GM12878 (cell line): ENCODE data around the gene SEC24A. TPM values are rescaled to one million over a fixed set of nuclear protein-coding genes. Genes with fewer than 3 reads are reported as not detected.

ENCODE experiments used
- ATAC-seq: fragments of 200-7000 bp; cut with Tn5 transposase; 3 replicates; pipeline ENCODE4 v1.9.1; 2020; ENCODE audit warnings: mild to moderate bottlenecking, moderate library complexity
- BruUV-seq: library from RNA; stranded (reverse); fragments of 400-500 nt; replicated peaks from 2 replicates; lab custom pipeline; 2021; lab: Mats Ljungman, UMichigan
- CTCF ChIA-PET: fragments of 300-600 bp; sonication (Branson Sonifier 250); formaldehyde crosslinking; extraction: SDS; loops from one replicate; lab custom pipeline; 2021; ENCODE audit warnings: inconsistent platforms; lab: Yijun Ruan, JAX
- POLR2A ChIA-PET: fragments of 350-600 bp; formaldehyde crosslinking; extraction: SDS; loops from one replicate; lab custom pipeline; 2021; ENCODE audit warnings: inconsistent platforms; lab: Charles Lee
- RAD21 ChIA-PET: fragments of 300-600 bp; sonication (Branson Sonifier 250); formaldehyde crosslinking; loops from one replicate; lab custom pipeline; 2023; ENCODE audit warnings: antibody characterized with exemption; ENCODE audit not compliant: unreplicated experiment; lab: Charles Lee
- SMC1A ChIA-PET: fragments of 300-600 bp; sonication (Branson Sonifier 250); formaldehyde crosslinking; loops from one replicate; lab custom pipeline; 2023; ENCODE audit not compliant: unreplicated experiment, uncharacterized antibody; lab: Charles Lee
- DNase-seq: peaks from one replicate; pipeline ENCODE4 v3.0.0-alpha.2; 2011; ENCODE audit warnings: low read depth, low spot score
- FAIRE-seq: peaks from 3 replicates; lab custom pipeline; 2011; peaks lifted over from hg19 to GRCh38; lab: Jason Lieb, UNC
- H2AFZ ChIP-seq: 2 replicates; pipeline ENCODE4 v1.6.0; 2011; ENCODE audit warnings: low read depth, low read length, control low read depth; ENCODE audit not compliant: control insufficient read depth
- H3K27ac ChIP-seq: 2 replicates; pipeline ENCODE4 v1.5.1; 2011; ENCODE audit warnings: control low read depth; ENCODE audit not compliant: control insufficient read depth, insufficient read depth
- H3K27me3 ChIP-seq, 2 experiments: replicated peaks in 1 of 2; 2 replicates each; pipeline versions ENCODE4 v1.6.0 to v1.6.1; 2011; ENCODE audit warnings: low read length in 1 of 2; ENCODE audit not compliant: control insufficient read depth in 2 of 2, insufficient read depth in 2 of 2
- H3K36me3 ChIP-seq, 2 experiments: 2 replicates each; pipeline ENCODE4 v1.5.1; 2011; ENCODE audit warnings: low read length in 1 of 2; ENCODE audit not compliant: control insufficient read depth in 2 of 2, insufficient read depth in 2 of 2
- H3K4me1 ChIP-seq: 2 replicates; pipeline ENCODE4 v1.6.1; 2011; ENCODE audit warnings: mild to moderate bottlenecking, low read length, moderate library complexity, mixed read lengths; ENCODE audit not compliant: control insufficient read depth, insufficient read depth
- H3K4me2 ChIP-seq: 2 replicates; pipeline ENCODE4 v1.6.0; 2011; ENCODE audit warnings: control low read depth; ENCODE audit not compliant: control insufficient read depth, insufficient read depth
- H3K4me3 ChIP-seq: fragments of 200-600 bp; sonication (generic); 2 replicates; pipeline ENCODE4 v1.5.1; 2016
- H3K79me2 ChIP-seq: 2 replicates; pipeline ENCODE4 v1.6.0; 2011; ENCODE audit warnings: low read length; ENCODE audit not compliant: control insufficient read depth, insufficient read depth
- H3K9ac ChIP-seq: 2 replicates; pipeline ENCODE4 v1.8.0; 2011; ENCODE audit warnings: low read length, control low read depth, mixed read lengths; ENCODE audit not compliant: control insufficient read depth, insufficient read depth
- H3K9me3 ChIP-seq: replicated peaks from 3 replicates; pipeline ENCODE4 v1.5.1; 2011; ENCODE audit warnings: mild to moderate bottlenecking, low read length; ENCODE audit not compliant: control insufficient read depth, insufficient read depth
- H4K20me1 ChIP-seq: 2 replicates; pipeline ENCODE4 v1.6.0; 2011; ENCODE audit not compliant: control insufficient read depth, insufficient read depth
- BHLHE40 ChIP-seq, 2 experiments: fragments of 450-650 bp in 1 of 2; IDR thresholded peaks; 2 replicates each; pipeline ENCODE4 v1.6.1; 2011 to 2017; ENCODE audit warnings: low read depth in 2 of 2, borderline replicate concordance in 1 of 2, improper control_type of control experiment in 1 of 2, low read length in 1 of 2, mild to moderate bottlenecking in 1 of 2
- EED ChIP-seq: sonication (generic); IDR thresholded peaks from 2 replicates; pipeline ENCODE4 v1.6.1; 2016; ENCODE audit warnings: antibody characterized with exemption, low read depth
- EZH2 ChIP-seq: IDR thresholded peaks from 2 replicates; pipeline ENCODE4 v1.6.1; 2012; ENCODE audit warnings: low read depth, mild to moderate bottlenecking, control low read depth, inconsistent platforms, low read length, borderline replicate concordance; ENCODE audit not compliant: control insufficient read depth
- HDGF ChIP-seq: fragments of 450-650 bp; IDR thresholded peaks from 2 replicates; pipeline ENCODE4 v1.6.1; 2016; ENCODE audit warnings: antibody characterized with exemption
- IKZF2 ChIP-seq, 2 experiments: fragments of 450-650 bp; IDR thresholded peaks; 2 replicates each; pipeline ENCODE4 v1.6.1; 2017; ENCODE audit warnings: mild to moderate bottlenecking in 2 of 2, moderate library complexity in 2 of 2
- NBN ChIP-seq: fragments of 450-650 bp; IDR thresholded peaks from 2 replicates; pipeline ENCODE4 v1.6.1; 2016
- NFIC ChIP-seq: IDR thresholded peaks from 2 replicates; pipeline ENCODE4 v1.6.1; 2012; ENCODE audit warnings: low read depth, mild to moderate bottlenecking, inconsistent platforms, low read length, moderate library complexity
- RAD21 ChIP-seq: IDR thresholded peaks from 2 replicates; pipeline ENCODE4 v1.6.1; 2011; ENCODE audit warnings: mild to moderate bottlenecking, low read depth, low read length, moderate library complexity; ENCODE audit not compliant: insufficient read depth
- ZNF384 ChIP-seq: IDR thresholded peaks from 2 replicates; pipeline ENCODE4 v1.6.1; 2012; ENCODE audit warnings: low read depth, mild to moderate bottlenecking, low read length, improper control_type of control experiment, borderline replicate concordance
- WGBS: methylation state at CpG from one replicate; pipeline ENCODE4 v1.1.6; 2016; ENCODE audit warnings: low lambda C conversion rate; ENCODE audit not compliant: insufficient replicate concordance, insufficient coverage; ENCODE audit errors: missing lambda C conversion rate; 5-methylcytosine and 5-hydroxymethylcytosine counted together
- in situ Hi-C: fragments of 300-500 bp; cut with MboI; formaldehyde crosslinking; loops from 9 replicates; pipeline ENCODE4 v1.14.3; 2018; ENCODE audit warnings: mixed read lengths
- intact Hi-C: fragments of 100-400 bp; cut with micrococcal nuclease; formaldehyde crosslinking; loops from one replicate; pipeline ENCODE4 v1.14.2; 2022; ENCODE audit not compliant: unreplicated experiment
- polyA plus RNA-seq, 11 experiments: library from polyadenylated mRNA; depleted of rRNA in 4 of 11; unstranded in 6 of 11; stranded (reverse) in 5 of 11; fragments of >200 nt; fragmentation: Nextera tagmentation in 4 of 11; fragmentation: Illumina TruSeq in 1 of 11; extraction: Ambion mirVana in 4 of 11; extraction: Trizol in 1 of 11; gene quantifications; 1 replicate in 1 of 11; 2 replicates in 10 of 11; pipeline versions ENCODE4 v1.2.1 to v1.2.3, GENCODE V29; 2011 to 2016; ENCODE audit warnings: inconsistent platforms in 2 of 11, missing spikeins in 2 of 11, low read depth in 1 of 11
- total RNA-seq, 4 experiments: library from RNA; depleted of rRNA in 3 of 4; stranded (reverse); fragments of >200 nt in 3 of 4; fragmentation: Illumina TruSeq in 1 of 4; extraction: Trizol in 1 of 4; gene quantifications; 2 replicates each; pipeline versions ENCODE4 v1.2.1 to v1.2.3, GENCODE V29; 2013 to 2021
- TF ChIP-seq, protein P1 (sequence below): fragments of 150-350 bp; IDR thresholded peaks from 2 replicates; pipeline ENCODE4 v1.6.1; 2016; ENCODE audit warnings: low read depth, low read length
- TF ChIP-seq, protein P2 (sequence below), 3 experiments: IDR thresholded peaks in 2 of 3; conservative IDR thresholded peaks in 1 of 3; 2 replicates each; pipeline ENCODE4 v1.5.1; 2011; ENCODE audit warnings: low read depth in 3 of 3, low read length in 3 of 3, mild to moderate bottlenecking in 3 of 3, control low read depth in 2 of 3, moderate library complexity in 2 of 3, inconsistent platforms in 1 of 3, mixed read lengths in 1 of 3; ENCODE audit not compliant: control insufficient read depth in 2 of 3, insufficient read depth in 1 of 3; ENCODE audit errors: extremely low read depth in 1 of 3
- TF ChIP-seq, protein P3 (sequence below): fragments of 450-650 bp; IDR thresholded peaks from 2 replicates; pipeline ENCODE4 v1.6.1; 2016; ENCODE audit warnings: mild to moderate bottlenecking

SEC24A gene
- total and polyA plus RNA-seq, 10 of the 15 experiments (the other 5 are each of a cell fraction or from before 2014, with no cell fraction given), result 7.1 to 52.2 (median 22.8) TPM

DNA sequence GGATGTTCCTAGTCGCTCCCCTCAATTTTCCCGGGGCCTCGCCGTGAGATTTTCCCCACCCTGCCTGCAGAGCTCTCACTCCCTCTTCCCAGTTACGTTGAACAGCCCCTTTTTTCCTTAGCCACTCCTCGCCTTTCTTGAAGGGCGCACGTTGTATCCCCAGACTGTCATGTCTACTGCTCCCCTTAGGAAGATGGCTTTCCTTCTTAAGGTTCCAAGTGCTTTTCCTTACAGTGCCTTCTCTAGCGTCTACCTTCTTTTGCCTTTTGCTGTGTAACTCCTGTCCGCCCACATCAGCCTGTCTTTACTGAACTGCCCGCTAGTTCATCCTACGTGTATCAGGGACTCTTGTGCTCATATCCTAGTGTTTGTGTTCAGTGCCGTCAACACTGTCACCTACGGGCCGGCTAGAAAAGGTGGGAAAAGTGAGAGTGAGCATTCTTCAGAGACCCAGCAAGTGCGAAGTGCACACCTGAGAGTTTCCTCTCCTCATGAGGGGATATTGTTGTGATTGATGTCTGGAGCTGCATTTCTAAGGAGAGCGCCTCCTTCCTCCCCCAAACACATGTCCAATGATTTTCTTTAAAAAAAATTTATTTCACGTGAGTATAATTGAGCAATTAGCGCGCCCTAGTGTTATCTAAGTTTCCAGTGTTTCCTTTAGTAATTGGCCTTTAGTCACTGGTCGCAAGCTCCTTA is 90.5 kb downstream of the SEC24A start:
- BruUV-seq, result TSS peak; percentile 59
- ATAC-seq (peak; percentile 66), DNase-seq (no peak), FAIRE-seq (no peak)
- peak overlapping the region; percentile 86 for H3K9ac ChIP-seq
- no peaks in the 10 kb centered on the region for H3K27me3 ChIP-seq
- peak overlapping the region; percentile 92 for H3K4me2 ChIP-seq
- H3K79me2 ChIP-seq, result peaks cover 29% of the 10 kb centered on the region
- RAD21 ChIA-PET, result interaction anchor here (0.6 to 2.7 kb wide), 20 partner anchors 12 to 437 kb away, joined by 3 to 24 read pairs (median 4); partner anchors contain the start of genes C5orf24, DDX46, PCBD2 and TXNDC15
- peak overlapping the region; percentile 71 for H3K27ac ChIP-seq
- in situ Hi-C loops, result loop anchor here (5.0 to 25.0 kb wide), 2 partner anchors 163 to 448 kb away; no protein-coding TSS in a partner anchor
- CTCF ChIA-PET, result interaction anchor here (0.6 to 5.3 kb wide), 25 partner anchors 10 to 695 kb away, joined by 3 to 71 read pairs (median 4); partner anchors contain the start of genes C5orf24, DDX46, PCBD2 and TXNDC15
- intact Hi-C loops, result loop anchor here (1.0 to 10.0 kb wide), 4 partner anchors 19 to 514 kb away; partner anchors contain the start of genes DDX46 and PPP2CA
- H3K9me3 ChIP-seq, result no peaks in the 10 kb centered on the region
- POLR2A ChIA-PET, result interaction anchor here (0.6 to 3.6 kb wide), 10 partner anchors 19 to 513 kb away, joined by 3 to 23 read pairs (median 4); partner anchors contain the start of genes DDX46, PCBD2, PPP2CA and SEC24A
- H4K20me1 ChIP-seq, result no peaks in the 10 kb centered on the region
- no peaks in the 10 kb centered on the region for H3K4me1 ChIP-seq
- WGBS, result under 1% methylated on average over 21 of the region's 21 CpGs
- H2AFZ ChIP-seq, result peak overlapping the region; percentile 100
- H3K36me3 ChIP-seq, result no peaks in the 10 kb centered on the region; a peak in 1 of 4 replicates
- SMC1A ChIA-PET, result interaction anchor here (0.5 to 3.9 kb wide), 15 partner anchors 13 to 166 kb away, joined by 3 to 28 read pairs (median 4); partner anchors contain the start of genes DDX46, PCBD2 and TXNDC15
- peak overlapping the region; percentile 90 for H3K4me3 ChIP-seq
- TF ChIP-seq ZNF384 (peak; percentile 38; the same call in 1 of the 2 replicates), NFIC (no peak), EED (peak; percentile 54; the same call in 1 of the 2 replicates), BHLHE40 (IDR thresholded peaks at IDR 0.05; ENCODE audit: borderline replicate concordance in 1 of 2, low read depth in 2 of 2, low read length in 1 of 2) (peak; percentile 42 to 50; a peak in 2 of 4 replicates), NBN (0 out of 2 replicates have a peak, but pooled peaks have one; percentile 22), HDGF (0 out of 2 replicates have a peak, but pooled peaks have one; percentile 37), IKZF2 (IDR thresholded peaks at IDR 0.05) (peak; percentile 23 to 68; a peak in 3 of 4 replicates), EZH2 (no peak), RAD21 (0 out of 2 replicates have a peak, but pooled peaks have one; percentile 17)
- TF ChIP-seq, protein P1, sequence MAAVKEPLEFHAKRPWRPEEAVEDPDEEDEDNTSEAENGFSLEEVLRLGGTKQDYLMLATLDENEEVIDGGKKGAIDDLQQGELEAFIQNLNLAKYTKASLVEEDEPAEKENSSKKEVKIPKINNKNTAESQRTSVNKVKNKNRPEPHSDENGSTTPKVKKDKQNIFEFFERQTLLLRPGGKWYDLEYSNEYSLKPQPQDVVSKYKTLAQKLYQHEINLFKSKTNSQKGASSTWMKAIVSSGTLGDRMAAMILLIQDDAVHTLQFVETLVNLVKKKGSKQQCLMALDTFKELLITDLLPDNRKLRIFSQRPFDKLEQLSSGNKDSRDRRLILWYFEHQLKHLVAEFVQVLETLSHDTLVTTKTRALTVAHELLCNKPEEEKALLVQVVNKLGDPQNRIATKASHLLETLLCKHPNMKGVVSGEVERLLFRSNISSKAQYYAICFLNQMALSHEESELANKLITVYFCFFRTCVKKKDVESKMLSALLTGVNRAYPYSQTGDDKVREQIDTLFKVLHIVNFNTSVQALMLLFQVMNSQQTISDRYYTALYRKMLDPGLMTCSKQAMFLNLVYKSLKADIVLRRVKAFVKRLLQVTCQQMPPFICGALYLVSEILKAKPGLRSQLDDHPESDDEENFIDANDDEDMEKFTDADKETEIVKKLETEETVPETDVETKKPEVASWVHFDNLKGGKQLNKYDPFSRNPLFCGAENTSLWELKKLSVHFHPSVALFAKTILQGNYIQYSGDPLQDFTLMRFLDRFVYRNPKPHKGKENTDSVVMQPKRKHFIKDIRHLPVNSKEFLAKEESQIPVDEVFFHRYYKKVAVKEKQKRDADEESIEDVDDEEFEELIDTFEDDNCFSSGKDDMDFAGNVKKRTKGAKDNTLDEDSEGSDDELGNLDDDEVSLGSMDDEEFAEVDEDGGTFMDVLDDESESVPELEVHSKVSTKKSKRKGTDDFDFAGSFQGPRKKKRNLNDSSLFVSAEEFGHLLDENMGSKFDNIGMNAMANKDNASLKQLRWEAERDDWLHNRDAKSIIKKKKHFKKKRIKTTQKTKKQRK, result no peak
- TF ChIP-seq, protein P2, sequence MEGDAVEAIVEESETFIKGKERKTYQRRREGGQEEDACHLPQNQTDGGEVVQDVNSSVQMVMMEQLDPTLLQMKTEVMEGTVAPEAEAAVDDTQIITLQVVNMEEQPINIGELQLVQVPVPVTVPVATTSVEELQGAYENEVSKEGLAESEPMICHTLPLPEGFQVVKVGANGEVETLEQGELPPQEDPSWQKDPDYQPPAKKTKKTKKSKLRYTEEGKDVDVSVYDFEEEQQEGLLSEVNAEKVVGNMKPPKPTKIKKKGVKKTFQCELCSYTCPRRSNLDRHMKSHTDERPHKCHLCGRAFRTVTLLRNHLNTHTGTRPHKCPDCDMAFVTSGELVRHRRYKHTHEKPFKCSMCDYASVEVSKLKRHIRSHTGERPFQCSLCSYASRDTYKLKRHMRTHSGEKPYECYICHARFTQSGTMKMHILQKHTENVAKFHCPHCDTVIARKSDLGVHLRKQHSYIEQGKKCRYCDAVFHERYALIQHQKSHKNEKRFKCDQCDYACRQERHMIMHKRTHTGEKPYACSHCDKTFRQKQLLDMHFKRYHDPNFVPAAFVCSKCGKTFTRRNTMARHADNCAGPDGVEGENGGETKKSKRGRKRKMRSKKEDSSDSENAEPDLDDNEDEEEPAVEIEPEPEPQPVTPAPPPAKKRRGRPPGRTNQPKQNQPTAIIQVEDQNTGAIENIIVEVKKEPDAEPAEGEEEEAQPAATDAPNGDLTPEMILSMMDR (IDR thresholded peaks at IDR 0.05 in 2 of 3, conservative IDR thresholded peaks at IDR 0.05 in 1 of 3; ENCODE audit: control insufficient read depth in 2 of 3, extremely low read depth in 1 of 3, insufficient read depth in 1 of 3, low read depth in 3 of 3, low read length in 3 of 3), result peak in 2 of 3 experiments; percentile 21 to 24; a peak in 3 of 6 replicates
- TF ChIP-seq, protein P3, sequence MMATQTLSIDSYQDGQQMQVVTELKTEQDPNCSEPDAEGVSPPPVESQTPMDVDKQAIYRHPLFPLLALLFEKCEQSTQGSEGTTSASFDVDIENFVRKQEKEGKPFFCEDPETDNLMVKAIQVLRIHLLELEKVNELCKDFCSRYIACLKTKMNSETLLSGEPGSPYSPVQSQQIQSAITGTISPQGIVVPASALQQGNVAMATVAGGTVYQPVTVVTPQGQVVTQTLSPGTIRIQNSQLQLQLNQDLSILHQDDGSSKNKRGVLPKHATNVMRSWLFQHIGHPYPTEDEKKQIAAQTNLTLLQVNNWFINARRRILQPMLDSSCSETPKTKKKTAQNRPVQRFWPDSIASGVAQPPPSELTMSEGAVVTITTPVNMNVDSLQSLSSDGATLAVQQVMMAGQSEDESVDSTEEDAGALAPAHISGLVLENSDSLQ, result peak; percentile 39
